PC-9 (cell line): ENCODE data around the gene MICOS13. TPM values are rescaled to one million over a fixed set of nuclear protein-coding genes. Genes with fewer than 3 reads are reported as not detected.

Experiments used
- BruUV-seq: library from RNA; stranded (reverse); fragments of 400-500 nt; replicated peaks from 2 replicates; lab custom pipeline; 2021; lab: Mats Ljungman, UMichigan
- CTCF ChIA-PET: fragments of 300-600 bp; sonication (Branson Sonifier 250); formaldehyde crosslinking; loops from one replicate; lab custom pipeline; 2022; ENCODE audit warnings: antibody characterized with exemption; lab: Charles Lee
- POLR2A ChIA-PET: fragments of 300-600 bp; sonication (Branson Sonifier 250); formaldehyde crosslinking; loops from one replicate; lab custom pipeline; 2022; ENCODE audit warnings: antibody characterized with exemption; ENCODE audit not compliant: unreplicated experiment; lab: Charles Lee
- DNase-seq, 2 experiments: peaks; one replicate each; pipeline versions ENCODE4 v3.0.0 to v3.0.0-alpha.2; 2015 to 2022; ENCODE audit warnings: mixed read lengths in 1 of 2
- H2AFZ ChIP-seq: fragments of 200-600 bp; sonication (generic); 2 replicates; pipeline ENCODE4 v1.8.1; 2017; ENCODE audit warnings: antibody characterized with exemption
- H3F3A ChIP-seq: fragments of 200-600 bp; sonication (generic); 2 replicates; pipeline ENCODE4 v1.8.1; 2017; ENCODE audit warnings: antibody characterized with exemption, mild to moderate bottlenecking, low read depth; ENCODE audit not compliant: insufficient read depth
- H3K27ac ChIP-seq: fragments of 200-600 bp; sonication (generic); 2 replicates; pipeline ENCODE4 v1.6.1; 2016; ENCODE audit warnings: mixed run types
- H3K27me3 ChIP-seq: fragments of 200-600 bp; sonication (generic); 2 replicates; pipeline ENCODE4 v1.6.1; 2016; ENCODE audit warnings: low read depth, mixed run types; ENCODE audit not compliant: insufficient read depth
- H3K36me3 ChIP-seq: fragments of 200-600 bp; sonication (generic); 2 replicates; pipeline ENCODE4 v1.6.1; 2016; ENCODE audit warnings: low read depth, mixed run types
- H3K4me1 ChIP-seq: fragments of 200-600 bp; sonication (generic); replicated peaks from 2 replicates; pipeline ENCODE4 v1.6.1; 2016; ENCODE audit warnings: mixed run types; ENCODE audit not compliant: insufficient read depth
- H3K4me2 ChIP-seq: fragments of 200-600 bp; sonication (generic); 2 replicates; pipeline ENCODE4 v1.6.1; 2017; ENCODE audit warnings: mixed run types
- H3K4me3 ChIP-seq: fragments of 200-600 bp; sonication (generic); 2 replicates; pipeline ENCODE4 v1.6.1; 2016; ENCODE audit warnings: mixed run types
- H3K79me2 ChIP-seq: fragments of 200-600 bp; sonication (generic); 2 replicates; pipeline ENCODE4 v1.6.1; 2017; ENCODE audit warnings: low read depth, mixed run types
- H3K9me2 ChIP-seq: fragments of 200-600 bp; sonication (generic); 2 replicates; pipeline ENCODE4 v1.8.1; 2017; ENCODE audit warnings: mild to moderate bottlenecking; ENCODE audit not compliant: insufficient read depth
- H3K9me3 ChIP-seq: fragments of 200-600 bp; sonication (generic); 2 replicates; pipeline ENCODE4 v1.8.1; 2016; ENCODE audit warnings: low read depth; ENCODE audit not compliant: insufficient read depth
- H4K20me1 ChIP-seq: fragments of 200-600 bp; sonication (generic); 2 replicates; pipeline ENCODE4 v1.8.1; 2017; ENCODE audit not compliant: insufficient read depth
- EZH2 ChIP-seq: fragments of 200-600 bp; sonication (generic); IDR thresholded peaks from 2 replicates; pipeline ENCODE4 v1.8.0; 2017; ENCODE audit warnings: antibody characterized with exemption, low read depth
- intact Hi-C: fragments of 100-400 bp; cut with micrococcal nuclease; formaldehyde crosslinking; loops from one replicate; pipeline ENCODE4 v1.10.0; 2022; ENCODE audit not compliant: unreplicated experiment
- total RNA-seq: library from RNA; stranded (reverse); gene quantifications from 2 replicates; pipeline ENCODE4 v1.2.3, GENCODE V29; 2021
- TF ChIP-seq, protein P1 (sequence below): fragments of 200-600 bp; sonication (generic); conservative IDR thresholded peaks from 2 replicates; pipeline ENCODE4 v1.6.1; 2017; ENCODE audit warnings: mixed run types, antibody characterized with exemption, mild to moderate bottlenecking, moderate library complexity

MICOS13 gene
- total RNA-seq, 1 experiment from 2014 or later = 34.7 TPM

DNA sequence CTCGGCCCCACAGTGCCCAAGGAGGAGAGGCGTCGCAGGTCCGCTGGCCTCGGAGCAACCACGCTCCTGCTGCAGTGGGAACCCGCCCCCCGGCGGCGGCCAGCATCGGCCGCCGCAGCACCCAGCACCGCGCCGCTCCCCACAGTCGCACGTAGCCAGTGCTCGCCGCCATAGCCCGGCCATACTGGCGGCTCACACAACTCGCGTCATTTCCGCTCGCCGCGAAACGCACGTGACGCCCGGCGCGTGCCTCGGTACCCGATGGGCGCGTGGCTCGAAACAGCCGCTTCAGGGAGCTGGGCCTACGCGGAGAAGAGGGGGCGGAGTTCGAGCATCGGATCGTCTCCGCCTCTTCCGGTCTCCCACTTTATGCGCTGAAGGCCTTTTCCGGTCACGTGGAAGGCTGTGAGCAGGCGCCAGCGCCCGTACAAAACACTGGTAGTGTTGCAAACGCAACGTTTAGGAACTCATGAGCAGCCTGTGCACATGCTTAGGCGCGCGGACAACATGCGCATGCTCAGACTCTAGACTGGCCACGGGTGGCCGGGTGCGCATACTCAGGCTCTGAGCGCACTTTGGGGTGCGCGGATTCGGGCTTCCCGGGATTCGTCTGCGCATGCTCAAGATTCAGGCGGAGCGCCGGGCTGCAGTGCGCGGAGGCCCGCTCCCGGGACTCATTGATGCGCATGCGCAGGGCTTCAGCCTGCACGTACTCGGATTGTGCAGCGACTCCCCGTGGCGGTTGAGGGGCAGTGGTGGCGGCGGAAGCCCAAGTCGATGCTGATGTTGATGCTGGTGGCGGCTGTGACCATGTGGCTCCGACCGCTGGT is 39.9 kb upstream of the MICOS13 start, which contains the start of the genes CATSPERD and LONP1:
TSS of gene CATSPERD (plus strand) at position 677 of the 830 bp plus-strand sequence. CDS start at position 778, 101 bp downstream.
TSS of gene LONP1 (minus strand) at position 186 of the 830 bp plus-strand sequence. CDS start at position 172, 14 bp downstream.
- Histone ChIP-seq H3K27ac (peak within 1 kb of the TSS; percentile 99), H3F3A (peaks cover 23% of the 10 kb centered on the region), H3K4me1 (peaks cover 9% of the 10 kb centered on the region), H2AFZ (peak within 1 kb of the TSS; percentile 87), H3K4me3 (peak within 1 kb of the TSS; percentile 97), H4K20me1 (peaks cover 17% of the 10 kb centered on the region), H3K4me2 (peak within 1 kb of the TSS; percentile 97), H3K9me3 (no peaks in the 10 kb centered on the region), H3K9me2 (no peaks in the 10 kb centered on the region), H3K27me3 (no peaks in the 10 kb centered on the region), H3K79me2 (peaks cover 42% of the 10 kb centered on the region), H3K36me3 (peaks cover 4% of the 10 kb centered on the region; the same call in 1 of the 2 replicates)
- no TSS peak for BruUV-seq
- TF ChIP-seq, protein P1, sequence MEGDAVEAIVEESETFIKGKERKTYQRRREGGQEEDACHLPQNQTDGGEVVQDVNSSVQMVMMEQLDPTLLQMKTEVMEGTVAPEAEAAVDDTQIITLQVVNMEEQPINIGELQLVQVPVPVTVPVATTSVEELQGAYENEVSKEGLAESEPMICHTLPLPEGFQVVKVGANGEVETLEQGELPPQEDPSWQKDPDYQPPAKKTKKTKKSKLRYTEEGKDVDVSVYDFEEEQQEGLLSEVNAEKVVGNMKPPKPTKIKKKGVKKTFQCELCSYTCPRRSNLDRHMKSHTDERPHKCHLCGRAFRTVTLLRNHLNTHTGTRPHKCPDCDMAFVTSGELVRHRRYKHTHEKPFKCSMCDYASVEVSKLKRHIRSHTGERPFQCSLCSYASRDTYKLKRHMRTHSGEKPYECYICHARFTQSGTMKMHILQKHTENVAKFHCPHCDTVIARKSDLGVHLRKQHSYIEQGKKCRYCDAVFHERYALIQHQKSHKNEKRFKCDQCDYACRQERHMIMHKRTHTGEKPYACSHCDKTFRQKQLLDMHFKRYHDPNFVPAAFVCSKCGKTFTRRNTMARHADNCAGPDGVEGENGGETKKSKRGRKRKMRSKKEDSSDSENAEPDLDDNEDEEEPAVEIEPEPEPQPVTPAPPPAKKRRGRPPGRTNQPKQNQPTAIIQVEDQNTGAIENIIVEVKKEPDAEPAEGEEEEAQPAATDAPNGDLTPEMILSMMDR = peak; percentile 70
- TF ChIP-seq EZH2 = no peak
- POLR2A ChIA-PET = interaction anchor here (0.5 to 0.9 kb wide), 7 partner anchors 8 to 849 kb away, joined by 3 to 5 read pairs (median 3); partner anchors contain the start of genes RPL36, SAFB and SAFB2
- intact Hi-C loops = no loop called here
- CTCF ChIA-PET = interaction anchor here (0.6 kb wide), 2 partner anchors 20 to 718 kb away, joined by 5 read pairs; no protein-coding TSS in a partner anchor
- DNase-seq = peak; percentile 90 to 92

DNA sequence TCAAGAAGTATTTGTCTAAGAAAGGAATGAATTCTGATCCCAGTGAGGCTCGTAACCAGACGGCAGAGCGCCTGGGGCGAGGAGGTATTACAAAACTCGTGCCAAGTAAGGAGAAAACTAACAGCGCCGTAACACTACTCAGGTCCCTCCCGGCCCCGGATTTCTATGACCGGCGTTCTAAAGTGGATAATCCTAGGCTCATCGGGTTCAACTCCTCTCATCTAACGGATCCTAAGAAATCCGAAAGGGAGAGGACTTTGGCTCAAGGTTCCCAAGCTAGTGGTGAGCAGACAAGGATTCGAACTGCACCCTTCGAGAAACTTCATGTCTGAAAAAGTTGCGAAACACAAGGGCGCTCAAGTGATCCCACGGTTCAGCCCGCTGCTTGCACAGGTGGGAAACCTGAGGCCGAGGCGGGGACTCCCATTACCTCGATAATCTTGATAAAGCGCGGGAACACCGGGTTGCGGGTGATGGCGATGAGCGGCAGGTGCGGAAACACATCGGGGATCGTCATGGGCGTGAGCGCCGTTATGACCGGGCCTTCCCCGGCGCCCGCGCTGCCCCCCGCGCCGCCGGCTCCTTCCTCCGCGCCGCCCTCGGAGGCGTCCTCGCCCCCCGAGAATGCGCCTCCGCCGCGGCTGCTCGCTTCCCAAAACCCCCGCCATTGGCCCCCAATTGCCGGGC is 39.1 kb upstream of the MICOS13 start:
- Histone ChIP-seq H3K9me3 (no peaks in the 10 kb centered on the region), H2AFZ (peak overlapping the region; percentile 87; the same call in 1 of the 2 replicates), H3K27me3 (no peaks in the 10 kb centered on the region), H3K79me2 (peaks cover 50% of the 10 kb centered on the region), H3F3A (peaks cover 23% of the 10 kb centered on the region), H3K4me2 (peak overlapping the region; percentile 97), H3K4me3 (peak overlapping the region; percentile 97), H3K27ac (peak overlapping the region; percentile 99), H3K4me1 (peaks cover 9% of the 10 kb centered on the region), H3K36me3 (peaks cover 4% of the 10 kb centered on the region; the same call in 1 of the 2 replicates), H3K9me2 (no peaks in the 10 kb centered on the region), H4K20me1 (peaks cover 25% of the 10 kb centered on the region)
- TF ChIP-seq, protein P1 = no peak
- TF ChIP-seq EZH2 = no peak
- intact Hi-C loops = no loop called here
- ChIA-PET POLR2A (interaction anchor here (0.7 to 0.9 kb wide), 2 partner anchors 30 to 65 kb away, joined by 3 to 6 read pairs; partner anchors contain the start of gene RPL36), CTCF (interaction anchor here (0.7 kb wide), 1 partner anchor 196 kb away, joined by 4 read pairs; no protein-coding TSS in a partner anchor)
- no TSS peak for BruUV-seq
- no peak for DNase-seq
